Lower lobe of right lung (tissue), 2 donors: ENCODE results near the gene JADE3. TPM values are rescaled to one million over a fixed set of nuclear protein-coding genes. Genes with fewer than 3 reads are reported as not detected.
A peak's percentile ranks its signal among the peaks of the same experiment; 100 is the strongest.

Source experiments
- ATAC-seq, 2 donors: fragments of 200-7000 bp; cut with Tn5 transposase; one replicate each; pipeline ENCODE4 v1.9.1; 2020 to 2022; ENCODE audit warnings: mild to moderate bottlenecking in 2 of 2, moderate library complexity in 2 of 2
- DNase-seq: peaks from one replicate; pipeline ENCODE4 v3.0.0-alpha.2; 2020
- H3K27ac ChIP-seq: fragments of 200-600 bp; one replicate; pipeline ENCODE4 v1.8.0; 2022
- H3K27me3 ChIP-seq: fragments of 200-600 bp; one replicate; pipeline ENCODE4 v1.8.0; 2022; ENCODE audit warnings: low read depth
- H3K36me3 ChIP-seq: fragments of 200-600 bp; one replicate; pipeline ENCODE4 v1.8.0; 2022; ENCODE audit warnings: mild to moderate bottlenecking
- H3K4me1 ChIP-seq: fragments of 200-600 bp; one replicate; pipeline ENCODE4 v1.8.0; 2022
- H3K4me3 ChIP-seq: fragments of 200-600 bp; one replicate; pipeline ENCODE4 v1.8.0; 2022; ENCODE audit warnings: mild to moderate bottlenecking
- H3K9me3 ChIP-seq: fragments of 200-600 bp; one replicate; pipeline ENCODE4 v1.8.0; 2022
- CTCF ChIP-seq: fragments of 200-600 bp; IDR thresholded peaks from one replicate; pipeline ENCODE4 v1.8.0; 2022; ENCODE audit warnings: antibody characterized with exemption, mild to moderate bottlenecking
- intact Hi-C: fragments of 100-400 bp; cut with DNase I; formaldehyde crosslinking; loops from one replicate; pipeline ENCODE4 v1.11.0; 2022
- total RNA-seq: library from RNA; stranded (reverse); fragmentation: NEBNext Ultra II Directional; extraction: Animal tissue kit (Norgen Biotek cat#: 25700); gene quantifications from one replicate; pipeline ENCODE4 v1.2.1, GENCODE V29; 2021
- donor health status: DM: no; HTN: yes; CAD: no; lungs with severe emphysema.

The JADE3 gene
- total RNA-seq, 1 donor from 2014 or later = 8.5 TPM

DNA sequence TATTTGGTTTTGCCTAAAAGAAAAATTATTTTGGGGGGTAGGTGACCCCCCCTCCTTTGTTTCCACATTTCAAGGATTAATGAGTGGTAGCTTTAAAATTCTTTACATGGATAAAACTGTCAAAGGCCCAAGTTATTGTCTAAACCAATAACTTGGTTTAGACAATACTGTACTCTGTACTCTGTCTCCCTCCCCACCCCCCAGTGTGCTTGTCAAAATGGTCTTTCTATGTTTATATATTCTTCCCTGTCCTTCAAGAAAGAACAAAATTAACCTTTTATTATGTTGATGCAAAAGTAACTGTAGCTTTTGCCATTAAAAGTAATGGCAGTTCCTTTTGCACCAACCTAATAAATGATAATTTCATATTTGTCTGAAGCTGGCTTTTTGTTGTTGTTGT is 156.5 kb downstream of the JADE3 start:
- no peaks in the 10 kb centered on the region for H3K36me3 ChIP-seq
- DNase-seq (no peak), ATAC-seq (no peak)
- no peaks in the 10 kb centered on the region for H3K4me1 ChIP-seq
- no peak overlapping the region for H3K27ac ChIP-seq
- H3K27me3 ChIP-seq = no peaks in the 10 kb centered on the region
- H3K9me3 ChIP-seq = no peaks in the 10 kb centered on the region
- no peak overlapping the region for H3K4me3 ChIP-seq
- intact Hi-C loops = no loop called here
- no peak for TF ChIP-seq CTCF

DNA sequence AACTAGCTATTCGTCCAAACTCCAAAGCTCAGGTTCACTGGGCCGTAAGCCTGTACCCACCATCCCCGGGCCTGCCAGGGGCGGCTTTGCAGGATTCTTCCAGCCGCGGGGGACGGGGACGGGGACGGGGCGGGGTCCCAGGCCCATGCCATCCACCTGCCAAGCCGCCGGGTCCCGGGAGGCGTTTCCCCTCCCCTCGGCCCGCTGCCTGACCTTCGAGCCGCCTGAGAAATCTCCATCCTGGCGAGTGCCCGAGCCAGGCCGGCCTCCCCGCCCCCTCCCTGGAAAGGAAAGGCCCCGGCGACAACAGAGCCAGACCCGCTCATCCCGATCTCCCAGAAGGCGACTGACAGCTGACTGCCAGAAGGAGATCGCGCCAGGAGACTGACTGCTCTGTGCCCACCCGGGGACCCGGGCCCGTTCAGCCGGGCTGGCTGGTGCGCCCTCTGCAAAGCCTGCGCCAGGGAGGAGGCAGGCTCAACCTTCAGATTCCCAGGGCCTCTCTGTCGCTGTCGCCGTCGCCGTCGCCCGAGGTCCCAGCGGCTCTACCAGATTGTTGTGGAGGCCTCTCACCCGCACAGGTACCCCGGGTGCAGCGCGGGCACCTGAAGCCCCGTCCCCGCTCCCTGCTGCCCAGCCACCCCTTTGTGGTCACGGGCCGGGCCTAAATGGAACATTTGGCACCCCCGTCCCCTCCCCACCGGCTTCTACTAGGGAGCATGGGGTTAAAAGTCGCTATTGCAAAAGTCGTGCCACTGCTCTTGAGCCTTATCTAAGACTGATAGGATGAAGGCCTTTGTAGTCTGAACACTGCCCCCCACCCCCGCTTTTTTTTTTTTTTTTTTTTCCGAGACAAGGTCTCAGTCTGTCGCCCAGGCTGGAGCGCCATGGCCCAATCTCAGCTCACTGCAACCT is 166.2 kb downstream of the JADE3 start, which contains the start of gene RGN:
Gene RGN, plus strand, starts transcription at position 315 of the 915 bp plus-strand sequence. CDS start 2,702 bp downstream, outside the sequence.
- TF ChIP-seq CTCF = no peak

GRCh38 chrX:47080215-47080914 is 168.1 kb downstream of the JADE3 start:
- intact Hi-C loops = no loop called here
- no peaks in the 10 kb centered on the region for H3K36me3 ChIP-seq
- no peaks in the 10 kb centered on the region for H3K4me1 ChIP-seq
- TF ChIP-seq CTCF = no peak
- no peaks in the 10 kb centered on the region for H3K9me3 ChIP-seq
- H3K27me3 ChIP-seq = no peaks in the 10 kb centered on the region
- H3K4me3 ChIP-seq = no peak overlapping the region
- ATAC-seq = no peak
- DNase-seq = no peak
- no peak overlapping the region for H3K27ac ChIP-seq

More for the DNA sequence above, 166.2 kb downstream of the JADE3 start, which contains the start of gene RGN:
- Histone ChIP-seq H3K36me3 (no peaks in the 10 kb centered on the region), H3K27me3 (no peaks in the 10 kb centered on the region), H3K4me3 (peak within 1 kb of the TSS; percentile 49), H3K9me3 (no peaks in the 10 kb centered on the region), H3K27ac (peak within 1 kb of the TSS; percentile 18), H3K4me1 (no peaks in the 10 kb centered on the region)
- ATAC-seq = peak; percentile 27 to 60
- intact Hi-C loops = no loop called here
- DNase-seq = no peak

DNA sequence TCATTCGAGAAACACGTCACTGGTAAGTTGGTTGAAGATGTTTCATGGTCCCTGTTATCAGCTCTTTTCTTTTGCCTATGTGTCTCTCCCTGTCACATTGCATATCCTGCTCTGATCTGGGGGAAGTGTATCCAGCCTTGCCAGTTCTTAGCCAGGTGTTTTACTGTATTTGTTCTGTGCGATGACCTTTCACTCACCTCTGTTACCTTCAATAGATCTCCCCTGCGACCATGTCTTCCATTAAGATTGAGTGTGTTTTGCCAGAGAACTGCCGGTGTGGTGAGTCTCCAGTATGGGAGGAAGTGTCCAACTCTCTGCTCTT is 168.7 kb downstream of the JADE3 start:
- no peaks in the 10 kb centered on the region for H3K4me1 ChIP-seq
- no peak overlapping the region for H3K4me3 ChIP-seq
- no peak for DNase-seq
- no peak for ATAC-seq
- no peak overlapping the region for H3K27ac ChIP-seq
- intact Hi-C loops = no loop called here
- H3K36me3 ChIP-seq = no peaks in the 10 kb centered on the region
- no peaks in the 10 kb centered on the region for H3K27me3 ChIP-seq
- TF ChIP-seq CTCF = no peak
- H3K9me3 ChIP-seq = no peaks in the 10 kb centered on the region

GRCh38 chrX:47091149-47091775 is 179.0 kb downstream of the JADE3 start:
- DNase-seq = no peak
- Histone ChIP-seq H3K4me1 (no peaks in the 10 kb centered on the region), H3K4me3 (no peak overlapping the region), H3K27ac (no peak overlapping the region), H3K9me3 (no peaks in the 10 kb centered on the region), H3K27me3 (no peaks in the 10 kb centered on the region), H3K36me3 (no peaks in the 10 kb centered on the region)
- intact Hi-C loops = no loop called here
- ATAC-seq = no peak
- TF ChIP-seq CTCF = no peak
